Heart left ventricle (tissue), 16 donors: ENCODE measurements around the gene XPNPEP3. TPM values are rescaled to one million over a fixed set of nuclear protein-coding genes. Genes with fewer than 3 reads are reported as not detected.
A peak's percentile ranks its signal among the peaks of the same experiment; 100 is the strongest.

Experiments used
- ATAC-seq, 4 donors: fragments of 200-7000 bp; cut with Tn5 transposase; one replicate each; pipeline ENCODE4 v1.9.1; 2020 to 2022; ENCODE audit warnings: moderate library complexity in 4 of 4, mild to moderate bottlenecking in 3 of 4, moderate number of reproducible peaks in 1 of 4
- DNase-seq, 5 donors: peaks; one replicate each; pipeline ENCODE4 v3.0.0-alpha.2; 2020
- H3K27ac ChIP-seq, 12 donors: fragments of 200-600 bp; sonication (generic) in 4 of 12; one replicate each; pipeline versions ENCODE4 v1.5.0 to v1.8.0; 2016 to 2022; ENCODE audit warnings: mild to moderate bottlenecking in 2 of 12
- H3K27me3 ChIP-seq, 9 donors: fragments of 200-600 bp; sonication (generic) in 2 of 9; one replicate each; pipeline versions ENCODE4 v1.5.1 to v1.8.0; 2016 to 2022; ENCODE audit warnings: mild to moderate bottlenecking in 3 of 9
- H3K36me3 ChIP-seq, 9 donors: fragments of 200-600 bp; sonication (generic) in 2 of 9; one replicate each; pipeline versions ENCODE4 v1.5.0 to v1.8.0; 2018 to 2022; ENCODE audit warnings: mild to moderate bottlenecking in 2 of 9
- H3K4me1 ChIP-seq, 12 donors: fragments of 200-600 bp; sonication (generic) in 4 of 12; one replicate each; pipeline versions ENCODE4 v1.5.0 to v1.8.0; 2016 to 2022; ENCODE audit warnings: mild to moderate bottlenecking in 3 of 12
- H3K4me3 ChIP-seq, 12 donors: fragments of 200-600 bp; sonication (generic) in 4 of 12; one replicate each; pipeline versions ENCODE4 v1.5.0 to v1.8.0; 2017 to 2022; ENCODE audit warnings: mild to moderate bottlenecking in 9 of 12, moderate library complexity in 4 of 12
- H3K9me3 ChIP-seq, 12 donors: fragments of 200-600 bp; sonication (generic) in 4 of 12; one replicate each; pipeline versions ENCODE4 v1.5.0 to v1.8.0; 2016 to 2022; ENCODE audit warnings: mild to moderate bottlenecking in 1 of 12
- CTCF ChIP-seq, 12 donors: fragments of 200-600 bp; sonication (generic) in 4 of 12; IDR thresholded peaks; one replicate each; pipeline versions ENCODE4 v1.5.0 to v1.8.0; 2018 to 2022; ENCODE audit warnings: antibody characterized with exemption in 12 of 12, mild to moderate bottlenecking in 5 of 12
- POLR2A ChIP-seq, 2 donors: fragments of 450-650 bp; IDR thresholded peaks; one replicate each; pipeline ENCODE4 v1.6.1; 2017; ENCODE audit warnings: antibody characterized with exemption in 2 of 2, mild to moderate bottlenecking in 2 of 2, moderate library complexity in 2 of 2
- WGBS, 4 donors: extraction: QIAGEN DNeasy Blood & Tissue Kit in 2 of 4; methylation state at CpG; one replicate each; pipeline versions ENCODE4 v1.1.5 to v1.1.7; 2013 to 2018; 5-methylcytosine and 5-hydroxymethylcytosine counted together
- intact Hi-C, 10 donors: fragments of 100-400 bp; cut with DNase I; formaldehyde crosslinking; loops; one replicate each; pipeline versions ENCODE4 v1.11.1 to v1.14.2; 2022
- polyA plus RNA-seq, 2 donors: library from polyadenylated mRNA; stranded (reverse); fragments of 200-250 nt; gene quantifications; one replicate each; pipeline ENCODE4 v1.2.3, GENCODE V29; 2013
- total RNA-seq, 9 donors: library from RNA; depleted of rRNA in 2 of 9; stranded (reverse); fragments of >200 nt in 2 of 9; fragmentation: NEBNext Ultra II Directional in 3 of 9; extraction: Animal tissue kit (Norgen Biotek cat#: 25700) in 3 of 9; gene quantifications; one replicate each; pipeline versions ENCODE4 v1.1.0 to v1.2.4, GENCODE V29; 2016 to 2023
- donor health status: ischemic (EF 13 %, LVEDD 7.1; RV severe dilation, severe dysfunction).
- donor health status: healthy with polysubstance abuse.
- donor health status: DM: no; HTN: yes; CAD: no.
- donor health status: DM: no; HTN: no; CAD: no.
- donor health status: ischemic (EF 25% LVEDD 6.9; RV normal size, moderate dysfunction).
- donor health status: ischemic (EF 25% LVEDD 5.7; RV mildly dilated, moderate dysfunction).
- donor health status: healthy.
- donor health status: DM: yes; HTN: yes; CAD: no.
- donor health status: ischemic (EF 35%, LVEDD 5.7; RV mildly dilated, moderate dysfunction).
- donor health status: nonischemic (EF 11% LVEDD 7.7; RV severe dilation, severe dysfunction).
- donor health status: DM: yes; HTN: yes; CAD: no.
- donor health status: PGD.
- donor health status: ischemic (EF 29% LVEDD 5.4; RV normal size, mild dysfunction).
- donor health status: nonischemic (EF 23%, LVEDD 6.1; RV moderate dilation, normal function).

Gene XPNPEP3
- total and polyA plus RNA-seq, 11 donors, result 5.1 to 37.9 (median 22.5) TPM

DNA sequence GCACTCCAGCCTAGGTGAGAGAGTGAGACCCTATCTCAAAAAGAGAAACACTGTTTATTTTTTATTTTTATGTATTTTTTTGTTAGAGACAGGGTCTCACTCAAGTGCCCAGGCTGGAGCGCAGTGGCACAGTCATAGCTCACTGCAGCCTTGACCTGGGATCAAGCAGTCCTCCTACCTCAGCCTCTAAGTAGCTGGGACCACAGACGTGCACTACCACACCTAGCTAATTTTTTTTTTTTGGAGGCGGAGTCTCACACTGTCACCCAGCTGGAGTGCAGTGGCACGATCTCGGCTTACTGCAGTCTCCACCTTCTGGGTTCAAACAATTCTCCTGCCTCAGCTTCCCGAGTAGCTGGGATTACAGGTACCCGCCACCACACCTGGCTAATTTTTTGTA is 100.7 kb downstream of the XPNPEP3 start:
- H3K9me3 ChIP-seq, result no peaks in the 10 kb centered on the region
- H3K4me1 ChIP-seq, result peaks cover 0 to 46% (median 16%) of the 10 kb centered on the region in 12 donors
- ATAC-seq (no peak), DNase-seq (no peak)
- no peak overlapping the region for H3K27ac ChIP-seq
- intact Hi-C loops, result no loop called here
- no peak for TF ChIP-seq POLR2A (IDR thresholded peaks at IDR 0.05)
- no peak for TF ChIP-seq CTCF (IDR thresholded peaks at IDR 0.05)
- H3K27me3 ChIP-seq, result no peaks in the 10 kb centered on the region
- H3K36me3 ChIP-seq, result peaks cover 0 to 90% (median 63%) of the 10 kb centered on the region in 9 donors
- H3K4me3 ChIP-seq, result no peak overlapping the region
- WGBS, 4 donors, result 89 to 92% (median 91%) methylated on average over 7 of the region's 7 CpGs

DNA sequence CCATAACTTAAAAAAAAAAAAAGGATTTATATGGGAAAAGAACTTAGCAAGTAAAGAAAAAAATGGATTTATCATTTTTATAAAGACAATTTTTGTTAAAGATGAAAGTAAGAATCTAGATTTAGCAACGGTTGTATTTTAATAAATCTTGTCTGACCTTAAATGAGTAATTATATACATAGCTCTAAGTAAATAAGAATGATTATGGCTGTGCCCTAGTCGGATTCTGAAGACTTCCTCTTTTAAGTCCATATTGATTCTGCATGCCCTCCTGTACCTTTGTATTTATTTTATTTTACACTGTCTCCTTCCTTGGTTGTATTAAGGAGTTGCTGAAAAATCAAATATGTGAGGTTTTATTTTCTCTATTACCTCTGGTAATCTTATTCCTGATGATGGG is 101.4 kb downstream of the XPNPEP3 start:
- Histone ChIP-seq H3K36me3 (peaks cover 0 to 94% (median 64%) of the 10 kb centered on the region in 9 donors), H3K9me3 (no peaks in the 10 kb centered on the region), H3K27ac (no peak overlapping the region), H3K27me3 (no peaks in the 10 kb centered on the region), H3K4me3 (no peak overlapping the region), H3K4me1 (peaks cover 0 to 39% (median 9%) of the 10 kb centered on the region in 12 donors)
- TF ChIP-seq CTCF (IDR thresholded peaks at IDR 0.05) (no peak), POLR2A (IDR thresholded peaks at IDR 0.05) (no peak)
- ATAC-seq, result no peak
- intact Hi-C loops, result no loop called here
- WGBS, 4 donors, result 94 to 96% (median 94%) methylated on average over 2 of the region's 2 CpGs
- no peak for DNase-seq

GRCh38 chr22:40960145-40960544 is 103.2 kb downstream of the XPNPEP3 start:
- Histone ChIP-seq H3K27me3 (no peaks in the 10 kb centered on the region), H3K36me3 (peaks cover 0 to 94% (median 64%) of the 10 kb centered on the region in 9 donors), H3K4me1 (peaks cover 0 to 32% (median under 1%) of the 10 kb centered on the region in 12 donors), H3K9me3 (no peaks in the 10 kb centered on the region), H3K4me3 (no peak overlapping the region), H3K27ac (no peak overlapping the region)
- intact Hi-C loops, result loop anchor here in 1 of 10 donors (10.0 kb wide), 1 partner anchor 55 kb away; no protein-coding TSS in a partner anchor
- TF ChIP-seq CTCF (IDR thresholded peaks at IDR 0.05) (no peak), POLR2A (IDR thresholded peaks at IDR 0.05) (no peak)
- 74 to 79% (median 78%) methylated on average over 2 of the region's 2 CpGs for whole genome bisulfite sequencing, 4 donors
- no peak for DNase-seq
- ATAC-seq, result no peak

GRCh38 chr22:40965936-40966725 is 109.2 kb downstream of the XPNPEP3 start:
- H3K27ac ChIP-seq, result peak overlapping the region in 6 of 12 donors; percentile 8 to 73 (median 43)
- H3K9me3 ChIP-seq, result no peaks in the 10 kb centered on the region
- H3K4me3 ChIP-seq, result no peak overlapping the region
- H3K36me3 ChIP-seq, result peaks cover 0 to 98% (median 84%) of the 10 kb centered on the region in 9 donors
- ATAC-seq (peak; percentile 30 to 61 (median 50)), DNase-seq (no peak)
- H3K27me3 ChIP-seq, result no peaks in the 10 kb centered on the region
- 57 to 68% (median 62%) methylated on average over 8 of the region's 8 CpGs for WGBS, 4 donors
- TF ChIP-seq POLR2A (IDR thresholded peaks at IDR 0.05) (no peak), CTCF (IDR thresholded peaks at IDR 0.05) (no peak)
- H3K4me1 ChIP-seq, result peaks cover 0 to 33% (median 17%) of the 10 kb centered on the region in 12 donors
- intact Hi-C loops, result loop anchor here in 1 of 10 donors (10.0 kb wide), 1 partner anchor 49 kb away; no protein-coding TSS in a partner anchor
